ENCODE data around the gene HOXB3. TPM values are rescaled to one million over a fixed set of nuclear protein-coding genes. Genes with fewer than 3 reads are reported as not detected.

HOXB3 gene
- total and polyA plus RNA-seq, 7 donors = 0.96 to 8.8 (median 1.5) TPM

DNA sequence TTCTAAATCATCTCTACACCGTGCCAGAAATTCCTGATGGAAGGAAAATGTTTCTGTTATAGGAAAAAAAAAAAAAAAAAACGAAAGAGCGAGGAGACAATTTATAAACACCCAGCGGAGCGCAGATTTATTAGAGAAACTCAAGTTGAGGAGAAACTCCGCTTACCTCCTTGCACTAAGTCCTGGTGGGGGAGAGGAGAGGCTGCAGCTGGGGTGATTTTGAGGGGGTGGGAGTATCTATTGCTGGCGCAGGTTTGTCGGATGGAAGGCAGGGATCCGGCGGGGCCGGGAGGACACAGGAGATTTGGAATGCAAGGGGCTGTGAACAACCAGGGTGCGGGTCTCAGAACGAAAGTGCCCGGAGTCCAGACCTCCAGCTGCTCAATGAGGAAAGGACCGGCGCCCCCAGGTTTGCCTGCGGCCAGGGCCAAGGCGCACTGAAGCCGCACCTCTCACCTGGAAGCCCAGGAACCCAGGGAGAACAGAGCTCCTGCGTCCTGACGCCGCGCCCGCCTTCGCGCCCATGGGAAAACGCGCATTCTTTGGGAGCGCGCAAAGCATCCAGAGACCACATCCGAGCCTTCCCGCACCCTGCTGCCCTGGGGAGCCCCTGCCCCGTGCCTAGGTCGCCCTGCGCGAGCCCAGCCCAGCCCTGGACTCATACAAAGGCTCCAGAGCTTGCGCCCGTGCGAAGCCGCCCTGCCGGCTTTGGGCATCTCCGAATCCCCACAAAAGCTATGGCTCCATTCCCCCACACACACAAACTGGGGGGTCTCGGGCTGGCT lies 27.6 kb upstream of the HOXB3 start:
- Histone ChIP-seq H3K4me1 (peaks cover 4% of the 10 kb centered on the region), H3K27ac (no peak overlapping the region), H3K36me3 (ENCODE audit: insufficient read depth in 1 of 2, low read depth in 1 of 2) (no peaks in the 10 kb centered on the region), H3K4me3 (no peak overlapping the region), H3K9me3 (no peaks in the 10 kb centered on the region), H3K27me3 (ENCODE audit: insufficient read depth in 3 of 3, low read length in 2 of 3) (peaks cover 10 to 97% (median 51%) of the 10 kb centered on the region in 3 donors)
- WGBS, 3 donors = 11 to 15% (median 13%) methylated on average over 38 to 43 of the region's 43 CpGs
- intact Hi-C loops (cut with DNase I) = loop anchor here (2.0 to 5.0 kb wide), 5 partner anchors 265 to 311 kb away; no protein-coding TSS in a partner anchor
- TF ChIP-seq, protein P1, sequence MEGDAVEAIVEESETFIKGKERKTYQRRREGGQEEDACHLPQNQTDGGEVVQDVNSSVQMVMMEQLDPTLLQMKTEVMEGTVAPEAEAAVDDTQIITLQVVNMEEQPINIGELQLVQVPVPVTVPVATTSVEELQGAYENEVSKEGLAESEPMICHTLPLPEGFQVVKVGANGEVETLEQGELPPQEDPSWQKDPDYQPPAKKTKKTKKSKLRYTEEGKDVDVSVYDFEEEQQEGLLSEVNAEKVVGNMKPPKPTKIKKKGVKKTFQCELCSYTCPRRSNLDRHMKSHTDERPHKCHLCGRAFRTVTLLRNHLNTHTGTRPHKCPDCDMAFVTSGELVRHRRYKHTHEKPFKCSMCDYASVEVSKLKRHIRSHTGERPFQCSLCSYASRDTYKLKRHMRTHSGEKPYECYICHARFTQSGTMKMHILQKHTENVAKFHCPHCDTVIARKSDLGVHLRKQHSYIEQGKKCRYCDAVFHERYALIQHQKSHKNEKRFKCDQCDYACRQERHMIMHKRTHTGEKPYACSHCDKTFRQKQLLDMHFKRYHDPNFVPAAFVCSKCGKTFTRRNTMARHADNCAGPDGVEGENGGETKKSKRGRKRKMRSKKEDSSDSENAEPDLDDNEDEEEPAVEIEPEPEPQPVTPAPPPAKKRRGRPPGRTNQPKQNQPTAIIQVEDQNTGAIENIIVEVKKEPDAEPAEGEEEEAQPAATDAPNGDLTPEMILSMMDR (IDR thresholded peaks at IDR 0.05) = no peak
- peak in 1 of 4 donors; percentile 14 for ATAC-seq
- no peak for DNase-seq

DNA sequence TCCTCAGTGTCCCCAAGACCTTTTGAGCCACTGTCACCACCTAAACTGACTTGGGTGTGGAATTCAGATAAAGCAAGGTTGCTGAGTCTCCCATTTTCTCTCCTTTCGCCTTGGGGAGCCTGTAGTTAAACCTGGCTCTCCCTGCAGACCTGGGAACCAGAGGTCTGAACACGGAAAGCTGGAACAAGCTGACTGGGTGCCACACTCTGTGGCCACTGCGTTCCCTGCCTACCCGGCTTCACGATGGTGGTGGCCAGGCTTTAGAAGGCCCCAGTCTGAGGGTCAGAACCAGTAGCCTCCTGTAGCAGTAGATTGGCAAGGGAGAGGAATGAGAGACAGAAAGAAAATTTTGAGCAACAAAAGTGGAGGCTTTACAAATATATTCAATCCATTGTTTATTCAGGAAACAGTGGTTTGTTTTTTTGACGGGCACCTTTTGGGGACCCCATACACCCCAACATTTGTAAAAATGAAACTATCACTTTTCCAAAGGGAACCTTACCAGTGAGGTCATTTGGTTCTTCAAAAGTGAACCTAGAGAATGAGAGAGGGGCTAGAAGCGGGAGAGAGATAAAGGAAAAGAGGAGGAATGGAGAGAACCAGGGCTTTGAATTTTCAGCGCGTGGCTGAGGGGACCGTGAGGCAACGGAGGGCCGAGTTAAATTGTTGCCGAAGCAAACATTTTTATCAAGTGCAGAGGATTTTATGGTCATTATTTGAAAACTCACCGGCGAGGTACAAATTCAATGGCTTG lies 26.9 kb upstream of the HOXB3 start:
- no peak for ATAC-seq
- peaks cover 10 to 97% (median 52%) of the 10 kb centered on the region in 3 donors for H3K27me3 ChIP-seq (ENCODE audit: insufficient read depth in 3 of 3, low read length in 2 of 3)
- no peak for DNase-seq
- H3K9me3 ChIP-seq = no peaks in the 10 kb centered on the region
- TF ChIP-seq, protein P1 (IDR thresholded peaks at IDR 0.05) = no peak
- peaks cover 4% of the 10 kb centered on the region for H3K4me1 ChIP-seq
- 26 to 34% (median 33%) methylated on average over 15 of the region's 15 CpGs for WGBS, 3 donors
- H3K36me3 ChIP-seq (ENCODE audit: insufficient read depth in 1 of 2, low read depth in 1 of 2) = no peaks in the 10 kb centered on the region
- no peak overlapping the region for H3K4me3 ChIP-seq
- no peak overlapping the region for H3K27ac ChIP-seq
- intact Hi-C loops (cut with DNase I) = loop anchor here (5.0 kb wide), 3 partner anchors 265 to 310 kb away; no protein-coding TSS in a partner anchor

DNA sequence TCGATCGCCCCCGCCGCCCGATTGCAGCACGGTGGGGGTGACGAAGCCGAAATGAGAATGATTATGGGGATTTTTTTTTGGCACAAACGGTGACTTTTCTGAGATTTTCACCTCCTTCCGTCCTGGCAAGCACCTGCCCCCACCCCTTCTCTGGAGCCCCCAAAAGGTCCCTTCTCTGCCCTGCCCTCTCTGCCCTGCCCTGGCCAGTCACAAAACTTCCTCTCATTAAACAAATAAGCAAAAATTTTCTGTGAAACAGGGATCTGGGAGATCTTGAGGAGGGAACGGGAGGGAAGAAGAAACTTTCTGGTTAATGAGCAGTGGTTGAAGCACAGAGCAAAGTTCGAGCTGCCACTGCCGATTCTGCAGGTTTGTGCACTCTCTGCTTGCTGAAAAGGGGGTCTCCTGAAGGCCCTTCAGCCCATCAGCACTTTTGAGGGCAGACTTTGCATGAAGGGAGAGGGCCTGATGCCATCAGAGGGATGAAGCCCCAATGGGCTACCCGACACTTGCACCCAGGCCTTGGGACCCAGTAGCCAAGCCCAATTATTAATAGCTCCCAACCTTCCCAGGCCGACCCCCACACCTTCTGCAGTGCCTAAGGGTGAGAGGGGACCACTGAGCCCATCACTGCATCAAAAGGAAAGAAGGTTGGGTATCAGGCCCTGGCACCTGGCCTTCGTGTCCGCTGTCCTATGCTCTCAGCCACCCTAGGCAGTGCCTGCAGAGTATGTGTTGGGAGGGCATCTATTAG lies 26.1 kb upstream of the HOXB3 start:
- TF ChIP-seq, protein P1 (IDR thresholded peaks at IDR 0.05) = no peak
- Histone ChIP-seq H3K4me1 (peaks cover 4% of the 10 kb centered on the region), H3K27ac (no peak overlapping the region), H3K4me3 (no peak overlapping the region), H3K36me3 (ENCODE audit: insufficient read depth in 1 of 2, low read depth in 1 of 2) (no peaks in the 10 kb centered on the region), H3K9me3 (no peaks in the 10 kb centered on the region), H3K27me3 (ENCODE audit: insufficient read depth in 3 of 3, low read length in 2 of 3) (peaks cover 10 to 97% (median 53%) of the 10 kb centered on the region in 3 donors)
- DNase-seq = no peak
- no peak for ATAC-seq
- 33 to 36% (median 34%) methylated on average over 17 of the region's 17 CpGs for WGBS, 3 donors
- intact Hi-C loops (cut with DNase I) = loop anchor here (5.0 kb wide), 3 partner anchors 264 to 309 kb away; no protein-coding TSS in a partner anchor

DNA sequence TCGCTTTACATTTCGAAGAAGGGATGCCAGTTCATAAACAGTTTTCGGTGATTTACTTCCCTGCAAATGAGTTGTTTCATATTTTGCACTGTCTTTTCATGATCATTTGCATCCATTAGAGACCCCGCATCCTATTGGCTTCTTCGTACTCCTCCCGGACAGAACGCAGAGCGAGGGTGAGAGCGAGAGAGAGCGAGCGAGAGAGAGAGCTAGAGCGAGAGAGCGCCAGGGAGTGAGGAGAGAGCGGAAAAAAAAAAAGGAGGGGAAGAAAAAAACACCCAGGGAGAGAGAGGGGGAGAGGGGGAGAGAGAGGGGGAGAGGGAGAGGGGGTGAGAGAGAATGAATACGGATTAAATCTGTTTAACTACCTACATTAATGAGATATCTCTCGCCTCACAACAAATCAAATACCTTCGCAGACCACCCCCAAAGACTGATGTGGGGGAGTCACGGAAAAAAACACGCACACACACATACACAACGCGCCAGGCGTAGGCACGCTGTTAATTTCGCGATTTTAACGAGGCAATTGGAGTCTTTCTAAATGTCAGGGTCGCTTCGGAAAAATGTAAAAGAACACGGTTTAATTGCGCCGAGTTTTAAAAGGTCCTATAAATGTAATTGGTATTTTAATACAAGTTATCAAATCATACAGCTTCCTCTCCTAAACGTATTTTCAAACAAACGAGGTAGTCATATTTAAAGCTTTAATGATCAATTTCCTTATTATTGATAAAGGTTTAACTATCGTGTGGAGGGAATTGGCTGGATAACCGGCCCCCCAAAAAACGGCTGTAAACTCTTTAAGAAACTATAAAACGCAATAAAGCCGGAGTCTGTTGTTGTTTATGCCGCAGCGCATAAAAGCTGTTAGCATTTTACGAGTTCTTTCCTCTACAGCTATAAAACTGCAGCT lies 25.3 kb upstream of the HOXB3 start, which contains the start of gene HOXB8:
Gene HOXB8 (minus strand): TSS at position 246 of the 916 bp plus-strand sequence. CDS start 588 bp downstream, outside the sequence.
- Histone ChIP-seq H3K4me3 (peak within 1 kb of the TSS; percentile 77), H3K4me1 (peaks cover 12% of the 10 kb centered on the region), H3K36me3 (ENCODE audit: insufficient read depth in 1 of 2, low read depth in 1 of 2) (no peaks in the 10 kb centered on the region), H3K27ac (no peak within 1 kb of the TSS), H3K27me3 (ENCODE audit: insufficient read depth in 3 of 3, low read length in 2 of 3) (peaks cover 5 to 97% (median 56%) of the 10 kb centered on the region in 3 donors), H3K9me3 (no peaks in the 10 kb centered on the region)
- DNase-seq (no peak), ATAC-seq (no peak)
- TF ChIP-seq, protein P1 (IDR thresholded peaks at IDR 0.05) = no peak
- intact Hi-C loops (cut with DNase I) = loop anchor here (5.0 kb wide), 3 partner anchors 263 to 308 kb away; no protein-coding TSS in a partner anchor
- WGBS, 3 donors = 17 to 19% (median 17%) methylated on average over 38 to 41 of the region's 41 CpGs
